CD14-positive monocyte (primary cell): ENCODE measurements around the gene TPGS1. TPM values are rescaled to one million over a fixed set of nuclear protein-coding genes. Genes with fewer than 3 reads are reported as not detected.
A peak's percentile ranks its signal among the peaks of the same experiment; 100 is the strongest.

Experiments used
- DNase-seq, 3 donors: peaks; one replicate each; pipeline ENCODE4 v3.0.0-alpha.2; 2011 to 2022
- H2AFZ ChIP-seq: 2 replicates; pipeline ENCODE4 v1.6.0; 2012; ENCODE audit warnings: mild to moderate bottlenecking, low read depth, low read length, inconsistent platforms; ENCODE audit not compliant: insufficient read depth, poor library complexity, severe bottlenecking
- H3K27ac ChIP-seq, 2 donors: 1 replicate in 1 of 2; 2 replicates in 1 of 2; pipeline ENCODE4 v1.5.1; 2012 to 2013; ENCODE audit warnings: low read length in 2 of 2, control low read depth in 1 of 2, inconsistent platforms in 1 of 2, low read depth in 1 of 2, mild to moderate bottlenecking in 1 of 2
- H3K27me3 ChIP-seq, 2 donors: one replicate each; pipeline versions ENCODE4 v1.6.0 to v1.6.1; 2011 to 2013; ENCODE audit warnings: low read length in 2 of 2; ENCODE audit not compliant: control insufficient read depth in 2 of 2, insufficient read depth in 2 of 2
- H3K36me3 ChIP-seq, 2 donors: replicated peaks in 1 of 2; 1 replicate in 1 of 2; 2 replicates in 1 of 2; pipeline versions ENCODE4 v1.5.1 to v1.6.1; 2012 to 2013; ENCODE audit warnings: low read length in 2 of 2, control low read depth in 1 of 2, inconsistent platforms in 1 of 2, mild to moderate bottlenecking in 1 of 2; ENCODE audit not compliant: insufficient read depth in 2 of 2, control insufficient read depth in 1 of 2
- H3K4me1 ChIP-seq, 2 donors: 1 replicate in 1 of 2; 2 replicates in 1 of 2; pipeline versions ENCODE4 v1.5.1 to v1.6.1; 2012 to 2013; ENCODE audit warnings: low read length in 2 of 2, control low read depth in 1 of 2, inconsistent platforms in 1 of 2, mild to moderate bottlenecking in 1 of 2, moderate library complexity in 1 of 2; ENCODE audit not compliant: insufficient read depth in 2 of 2, control insufficient read depth in 1 of 2
- H3K4me2 ChIP-seq: replicated peaks from 2 replicates; pipeline ENCODE3; 2012; ENCODE audit warnings: low read length, moderate library complexity, mild to moderate bottlenecking; ENCODE audit not compliant: poor library complexity, severe bottlenecking; ENCODE audit errors: extremely low read depth
- H3K4me3 ChIP-seq, 3 experiments: fragments of 200-600 bp in 1 of 3; sonication (generic) in 1 of 3; replicated peaks in 1 of 3; 1 replicate in 2 of 3; 2 replicates in 1 of 3; pipeline ENCODE4 v1.5.1; 2011 to 2013; ENCODE audit warnings: low read length in 3 of 3, mild to moderate bottlenecking in 3 of 3, control low read depth in 2 of 3, low read depth in 2 of 3, inconsistent platforms in 1 of 3, moderate library complexity in 1 of 3
- H3K79me2 ChIP-seq: 2 replicates; pipeline ENCODE4 v1.6.0; 2012; ENCODE audit warnings: mild to moderate bottlenecking, control low read depth, inconsistent platforms, low read length, moderate library complexity; ENCODE audit not compliant: insufficient read depth
- H3K9ac ChIP-seq: 2 replicates; pipeline ENCODE4 v1.6.0; 2017; ENCODE audit warnings: low read length, mild to moderate bottlenecking; ENCODE audit not compliant: insufficient read depth, poor library complexity, severe bottlenecking
- H3K9me3 ChIP-seq, 2 donors: replicated peaks in 1 of 2; 1 replicate in 1 of 2; 2 replicates in 1 of 2; pipeline versions ENCODE4 v1.5.1 to v1.6.1; 2012 to 2013; ENCODE audit warnings: low read length in 2 of 2, control low read depth in 1 of 2; ENCODE audit not compliant: control insufficient read depth in 1 of 2, insufficient read depth in 1 of 2
- H4K20me1 ChIP-seq: 2 replicates; pipeline ENCODE4 v1.6.0; 2012; ENCODE audit warnings: mild to moderate bottlenecking, low read length, control low read depth, moderate library complexity; ENCODE audit not compliant: insufficient read depth
- H3K27ac Mint-ChIP-seq, 7 donors: one replicate each; pipeline ENCODE4 v1.8.0; 2020; ENCODE audit warnings: mild to moderate bottlenecking in 7 of 7, mixed read lengths in 7 of 7, moderate library complexity in 6 of 7, inconsistent platforms in 2 of 7
- H3K27me3 Mint-ChIP-seq, 3 donors: one replicate each; pipeline ENCODE4 v1.8.0; 2021 to 2022; ENCODE audit warnings: low read depth in 3 of 3, mild to moderate bottlenecking in 3 of 3, mixed read lengths in 3 of 3, moderate library complexity in 3 of 3, inconsistent platforms in 1 of 3
- H3K36me3 Mint-ChIP-seq, 2 donors: one replicate each; pipeline ENCODE4 v1.8.0; 2020; ENCODE audit warnings: mixed read lengths in 2 of 2, inconsistent platforms in 1 of 2, mild to moderate bottlenecking in 1 of 2
- H3K4me1 Mint-ChIP-seq: one replicate; pipeline ENCODE4 v1.8.0; 2020; ENCODE audit warnings: mild to moderate bottlenecking, mixed read lengths
- H3K4me3 Mint-ChIP-seq, 2 donors: one replicate each; pipeline ENCODE4 v1.8.0; 2020; ENCODE audit warnings: mild to moderate bottlenecking in 2 of 2, mixed read lengths in 2 of 2, moderate library complexity in 1 of 2
- H3K9me3 Mint-ChIP-seq, 7 donors: one replicate each; pipeline ENCODE4 v1.8.0; 2020 to 2022; ENCODE audit warnings: mixed read lengths in 7 of 7, mild to moderate bottlenecking in 6 of 7, moderate library complexity in 6 of 7, inconsistent platforms in 2 of 7
- WGBS: methylation state at CpG from one replicate; pipeline ENCODE4 v1.1.5; 2013; ENCODE audit warnings: missing lambda C conversion rate; ENCODE audit not compliant: insufficient coverage; 5-methylcytosine and 5-hydroxymethylcytosine counted together
- intact Hi-C, 2 donors: fragments of 100-400 bp; cut with micrococcal nuclease; formaldehyde crosslinking; loops; one replicate each; pipeline versions ENCODE4 v1.15.0 to v1.15.1; 2023
- polyA plus RNA-seq, 3 donors: library from polyadenylated mRNA; depleted of rRNA in 1 of 3; unstranded in 2 of 3; stranded (reverse) in 1 of 3; fragments of 300-500 nt in 2 of 3; fragments of >200 nt in 1 of 3; fragmentation: Illumina TruSeq in 2 of 3; gene quantifications; 1 replicate in 2 of 3; 2 replicates in 1 of 3; pipeline ENCODE4 v1.2.3, GENCODE V29; 2012 to 2021
- TF ChIP-seq, protein P1 (sequence below): fragments of 200-600 bp; IDR thresholded peaks from one replicate; pipeline ENCODE4 v1.8.0; 2022; ENCODE audit warnings: antibody characterized with exemption, mild to moderate bottlenecking

TPGS1 gene
- polyA plus RNA-seq, 3 donors = 9.2 to 48.1 (median 14.2) TPM

- Mint-ChIP-seq H3K4me3 (peak overlapping the region in 1 of 2 donors; percentile 37), H3K27ac (no peak overlapping the region), H3K4me1 (peaks cover 5% of the 10 kb centered on the region), H3K9me3 (peaks cover 17 to 32% (median 21%) of the 10 kb centered on the region in 7 donors), H3K36me3 (no peaks in the 10 kb centered on the region), H3K27me3 (peaks cover 10 to 29% (median 25%) of the 10 kb centered on the region in 3 donors)
- no peaks in the 10 kb centered on the region for H3K36me3 ChIP-seq
- H3K4me2 ChIP-seq = no peak overlapping the region
- no peak overlapping the region for H3K4me3 ChIP-seq
- no peak overlapping the region for H3K9ac ChIP-seq
- no peaks in the 10 kb centered on the region for H4K20me1 ChIP-seq
- TF ChIP-seq, protein P1, sequence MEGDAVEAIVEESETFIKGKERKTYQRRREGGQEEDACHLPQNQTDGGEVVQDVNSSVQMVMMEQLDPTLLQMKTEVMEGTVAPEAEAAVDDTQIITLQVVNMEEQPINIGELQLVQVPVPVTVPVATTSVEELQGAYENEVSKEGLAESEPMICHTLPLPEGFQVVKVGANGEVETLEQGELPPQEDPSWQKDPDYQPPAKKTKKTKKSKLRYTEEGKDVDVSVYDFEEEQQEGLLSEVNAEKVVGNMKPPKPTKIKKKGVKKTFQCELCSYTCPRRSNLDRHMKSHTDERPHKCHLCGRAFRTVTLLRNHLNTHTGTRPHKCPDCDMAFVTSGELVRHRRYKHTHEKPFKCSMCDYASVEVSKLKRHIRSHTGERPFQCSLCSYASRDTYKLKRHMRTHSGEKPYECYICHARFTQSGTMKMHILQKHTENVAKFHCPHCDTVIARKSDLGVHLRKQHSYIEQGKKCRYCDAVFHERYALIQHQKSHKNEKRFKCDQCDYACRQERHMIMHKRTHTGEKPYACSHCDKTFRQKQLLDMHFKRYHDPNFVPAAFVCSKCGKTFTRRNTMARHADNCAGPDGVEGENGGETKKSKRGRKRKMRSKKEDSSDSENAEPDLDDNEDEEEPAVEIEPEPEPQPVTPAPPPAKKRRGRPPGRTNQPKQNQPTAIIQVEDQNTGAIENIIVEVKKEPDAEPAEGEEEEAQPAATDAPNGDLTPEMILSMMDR = no peak
- H2AFZ ChIP-seq = no peak overlapping the region
- DNase-seq = no peak
- no peaks in the 10 kb centered on the region for H3K4me1 ChIP-seq
- H3K27me3 ChIP-seq = no peaks in the 10 kb centered on the region
- peaks cover 13 to 19% of the 10 kb centered on the region in 2 donors for H3K9me3 ChIP-seq
- no peaks in the 10 kb centered on the region for H3K79me2 ChIP-seq
- intact Hi-C loops = no loop called here
- WGBS = 87% methylated on average over 13 of the region's 26 CpGs
- no peak overlapping the region for H3K27ac ChIP-seq
Measured at GRCh38 chr19:478236-478903, 28.9 kb upstream of the TPGS1 start.

- TF ChIP-seq, protein P1 = no peak
- no peak overlapping the region for H2AFZ ChIP-seq
- H3K9me3 ChIP-seq = peaks cover 13 to 19% of the 10 kb centered on the region in 2 donors
- H3K27me3 ChIP-seq = no peaks in the 10 kb centered on the region
- H3K4me3 ChIP-seq = no peak overlapping the region
- Mint-ChIP-seq H3K9me3 (peaks cover 17 to 32% (median 21%) of the 10 kb centered on the region in 7 donors), H3K27me3 (peaks cover 10 to 29% (median 25%) of the 10 kb centered on the region in 3 donors), H3K36me3 (no peaks in the 10 kb centered on the region), H3K4me1 (peaks cover 5% of the 10 kb centered on the region), H3K4me3 (no peak overlapping the region), H3K27ac (no peak overlapping the region)
- H3K79me2 ChIP-seq = no peaks in the 10 kb centered on the region
- no peak overlapping the region for H3K4me2 ChIP-seq
- no peak for DNase-seq
- H3K9ac ChIP-seq = no peak overlapping the region
- intact Hi-C loops = no loop called here
- no peaks in the 10 kb centered on the region for H3K4me1 ChIP-seq
- H3K36me3 ChIP-seq = no peaks in the 10 kb centered on the region
- H3K27ac ChIP-seq = no peak overlapping the region
- WGBS = 80% methylated on average over 6 of the region's 14 CpGs
- no peaks in the 10 kb centered on the region for H4K20me1 ChIP-seq
Measured at GRCh38 chr19:478976-479375, 28.3 kb upstream of the TPGS1 start.
